ENCODE results near the gene DEGS2. TPM values are rescaled to one million over a fixed set of nuclear protein-coding genes. Genes with fewer than 3 reads are reported as not detected.

Gene DEGS2
- total and polyA plus RNA-seq, 2 of the 13 experiments (the other 11 are each of a cell fraction or from before 2014, with no cell fraction given): 0.09 TPM

DNA sequence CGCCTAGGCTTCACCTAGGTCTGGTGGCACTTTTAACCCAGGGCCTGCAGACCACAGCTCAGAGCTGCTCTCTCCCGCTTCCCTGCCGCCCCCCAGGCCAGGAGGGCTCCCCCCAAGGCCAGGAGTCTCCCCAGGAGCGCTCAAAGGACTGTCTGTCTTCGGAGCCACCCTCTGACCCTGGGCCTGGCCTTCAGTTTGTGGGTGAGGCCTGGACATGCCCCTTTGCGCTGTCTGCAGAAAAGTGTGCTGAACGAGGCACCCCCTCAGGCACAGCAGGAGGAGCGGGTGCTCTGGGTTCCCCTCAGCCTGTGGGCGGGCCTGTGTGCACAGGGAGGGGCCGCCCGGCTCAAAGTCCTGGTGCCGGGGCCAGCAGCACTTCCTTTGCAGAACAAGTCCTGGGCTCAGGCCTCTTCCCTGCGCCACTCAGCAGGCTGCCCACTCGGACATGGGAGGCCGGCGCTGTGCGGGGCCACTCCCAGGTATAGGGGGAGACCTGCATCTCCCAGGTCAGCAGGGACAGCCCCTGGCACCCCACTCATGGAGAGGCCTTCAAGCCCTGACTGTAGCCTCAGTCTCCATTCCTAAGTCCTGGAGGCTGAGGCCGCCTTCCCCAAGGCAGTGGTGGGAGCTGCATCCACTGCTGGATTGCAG is 14.3 kb downstream of the DEGS2 start (continued):
- TF ChIP-seq HOMEZ (CRISPR knock-in tag; IDR thresholded peaks at IDR 0.05; ENCODE audit: low read depth) (0 out of 2 replicates have a peak, but pooled peaks have one; percentile 26), ARHGAP35 (CRISPR knock-in tag; IDR thresholded peaks at IDR 0.05; ENCODE audit: borderline replicate concordance) (no peak; the same call in 1 of the 2 replicates), ZHX1 (CRISPR knock-in tag; IDR thresholded peaks at IDR 0.05; ENCODE audit: low read depth) (0 out of 2 replicates have a peak, but pooled peaks have one; percentile 56), KAT2B (IDR thresholded peaks at IDR 0.05; ENCODE audit: borderline replicate concordance, low read depth, low read length) (no peak), HDAC6 (IDR thresholded peaks at IDR 0.05; ENCODE audit: low read depth, low read length) (no peak), NFYB (CRISPR knock-in tag; IDR thresholded peaks at IDR 0.05) (no peak), ZNF335 (CRISPR knock-in tag; IDR thresholded peaks at IDR 0.05) (no peak), MEIS2 (CRISPR knock-in tag; IDR thresholded peaks at IDR 0.05) (peak; percentile 35; the same call in 1 of the 2 replicates), ZFP36 (IDR thresholded peaks at IDR 0.05; ENCODE audit: borderline replicate concordance, low read depth, low read length, partially characterized antibody) (no peak), FOXA1 (IDR thresholded peaks at IDR 0.05) (no peak), FOXA1 (CRISPR knock-in tag; IDR thresholded peaks at IDR 0.05) (peak; percentile 77), TGIF2 (CRISPR knock-in tag; IDR thresholded peaks at IDR 0.05) (no peak), ZKSCAN1 (IDR thresholded peaks at IDR 0.05; ENCODE audit: low read length) (no peak), ZNF703 (CRISPR knock-in tag; IDR thresholded peaks at IDR 0.05; ENCODE audit: borderline replicate concordance) (peak; percentile 24; the same call in 1 of the 2 replicates), ZNF780A (CRISPR knock-in tag; IDR thresholded peaks at IDR 0.05) (no peak), ZNF672 (CRISPR knock-in tag; IDR thresholded peaks at IDR 0.05) (no peak), ATRX (CRISPR knock-in tag; IDR thresholded peaks at IDR 0.05; ENCODE audit: borderline replicate concordance) (no peak), ZNF143 (CRISPR knock-in tag; IDR thresholded peaks at IDR 0.05) (peak; percentile 27; the same call in 1 of the 2 replicates), NR3C1 (CRISPR knock-in tag; IDR thresholded peaks at IDR 0.05) (no peak), ZNF160 (CRISPR knock-in tag; IDR thresholded peaks at IDR 0.05) (0 out of 2 replicates have a peak, but pooled peaks have one; percentile 19), NFIB (CRISPR knock-in tag; IDR thresholded peaks at IDR 0.05; ENCODE audit: borderline replicate concordance) (0 out of 2 replicates have a peak, but pooled peaks have one; percentile 64), GRHL1 (CRISPR knock-in tag; conservative IDR thresholded peaks at IDR 0.05) (no peak), AKAP8 (CRISPR knock-in tag; IDR thresholded peaks at IDR 0.05) (no peak), ZNF792 (CRISPR knock-in tag; IDR thresholded peaks at IDR 0.05) (peak; percentile 69; the same call in 1 of the 2 replicates), BRF2 (CRISPR knock-in tag; IDR thresholded peaks at IDR 0.05) (peak; percentile 42; the same call in 1 of the 2 replicates)

Measured in HepG2 (cell line).